Glomerular visceral epithelial cell (primary cell): ENCODE results near the gene TBX2.
"Not testable (repeated sequence)": the region's sequence is repeated elsewhere in the genome, so short reads cannot be mapped to it uniquely, and the experiment has no call there.

Source experiments
- DNase-seq: peaks from one replicate; pipeline ENCODE4 v3.0.0-alpha.2; 2016; ENCODE audit errors: extremely low spot score

TBX2 gene

GRCh38 chr17:61399131-61400065, at the start of gene TBX2:
TSS of gene TBX2 (plus strand) at chr17:61399843. CDS start at chr17:61400177, 334 bp downstream.
- DNase-seq = peak; percentile 82

DNA sequence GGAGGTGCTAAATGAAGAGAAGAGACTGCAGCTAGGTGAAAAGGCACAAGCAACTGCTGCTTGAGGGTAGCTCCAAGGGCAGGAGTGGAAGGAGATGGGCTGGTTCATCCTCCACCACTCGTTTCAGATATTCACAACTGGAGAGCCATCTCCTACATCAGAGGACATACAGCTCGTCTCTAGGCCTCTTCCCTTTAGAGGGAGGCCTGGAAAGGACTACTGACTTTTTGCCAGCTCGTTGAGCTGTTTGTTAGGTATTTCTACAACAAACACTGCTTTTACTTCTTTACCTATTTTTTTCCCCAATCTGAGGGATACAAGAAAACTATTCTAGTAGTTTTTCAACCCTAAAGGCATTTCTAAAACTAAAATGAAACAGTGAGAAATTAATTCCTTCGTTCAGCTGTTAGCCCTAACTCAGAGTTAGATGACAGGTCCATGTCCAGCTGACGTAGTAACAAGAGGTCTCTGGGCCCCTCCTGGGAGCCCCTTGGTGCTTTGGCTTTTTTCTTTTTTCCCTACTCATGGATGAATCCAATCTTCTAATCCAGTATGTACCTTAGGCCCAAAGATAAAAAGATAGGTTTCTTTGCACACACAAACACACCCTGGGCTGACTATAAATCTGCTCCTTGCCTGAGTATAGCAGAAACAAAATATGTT, 47.8 kb upstream of the TBX2 start:
- DNase-seq = no peak

GRCh38 chr17:61352408-61352770, 47.3 kb upstream of the TBX2 start:
- no peak for DNase-seq

GRCh38 chr17:61352781-61353491, 46.7 kb upstream of the TBX2 start:
- no peak for DNase-seq

- no peak for DNase-seq
Observed at GRCh38 chr17:61353615-61354014, 46.0 kb upstream of the TBX2 start.

GRCh38 chr17:61354895-61355874, 44.5 kb upstream of the TBX2 start:
- DNase-seq = no peak

DNA sequence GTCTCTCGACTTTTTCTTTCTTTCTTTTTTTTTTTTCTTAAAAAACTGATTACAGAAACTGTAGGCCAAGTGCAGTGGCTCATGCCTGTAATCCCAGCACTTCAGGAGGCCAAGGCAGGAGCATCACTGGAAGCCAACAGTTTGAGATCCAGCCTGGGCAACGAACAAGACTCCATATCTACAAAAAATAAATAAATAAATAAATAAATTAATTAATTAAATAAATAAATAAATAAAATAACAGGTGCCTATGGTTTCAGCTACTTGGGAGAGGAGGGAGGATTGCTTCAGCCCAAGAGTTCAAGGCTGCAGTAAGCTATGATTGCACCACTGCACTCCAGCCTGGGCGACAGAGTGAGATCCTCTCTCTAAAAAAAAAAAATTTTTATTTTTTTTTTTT, 42.6 kb upstream of the TBX2 start:
- DNase-seq = not testable (repeated sequence)

- not testable (repeated sequence) for DNase-seq
Observed at GRCh38 chr17:61359513-61359912, 40.1 kb upstream of the TBX2 start.

- DNase-seq = no peak
Observed at GRCh38 chr17:61360318-61360943, 39.2 kb upstream of the TBX2 start.

DNA sequence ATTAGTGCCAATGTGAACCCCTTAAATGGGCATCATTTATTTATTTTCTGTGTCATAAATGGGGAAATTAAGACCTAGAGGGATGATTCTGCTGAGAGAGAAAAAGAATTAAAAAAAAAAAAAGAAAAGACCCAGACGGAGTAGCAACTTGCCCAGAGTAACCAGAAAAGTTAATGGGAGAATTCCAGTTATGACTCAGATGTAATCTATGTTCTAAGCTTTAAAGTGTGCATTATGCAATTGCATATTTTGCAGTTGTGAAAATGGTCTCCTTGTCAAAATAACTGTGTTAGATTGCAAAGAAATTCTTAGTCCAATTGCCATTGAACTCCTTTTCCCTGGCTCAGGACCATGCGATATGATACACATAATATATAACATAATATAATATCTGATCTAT, 38.6 kb upstream of the TBX2 start:
- DNase-seq = peak; percentile 36

- DNase-seq = no peak
Observed at GRCh38 chr17:61362396-61362795, 37.2 kb upstream of the TBX2 start.

GRCh38 chr17:61362852-61363600, 36.6 kb upstream of the TBX2 start:
- no peak for DNase-seq

- DNase-seq = no peak
Observed at GRCh38 chr17:61363601-61364462, 35.8 kb upstream of the TBX2 start.

DNA sequence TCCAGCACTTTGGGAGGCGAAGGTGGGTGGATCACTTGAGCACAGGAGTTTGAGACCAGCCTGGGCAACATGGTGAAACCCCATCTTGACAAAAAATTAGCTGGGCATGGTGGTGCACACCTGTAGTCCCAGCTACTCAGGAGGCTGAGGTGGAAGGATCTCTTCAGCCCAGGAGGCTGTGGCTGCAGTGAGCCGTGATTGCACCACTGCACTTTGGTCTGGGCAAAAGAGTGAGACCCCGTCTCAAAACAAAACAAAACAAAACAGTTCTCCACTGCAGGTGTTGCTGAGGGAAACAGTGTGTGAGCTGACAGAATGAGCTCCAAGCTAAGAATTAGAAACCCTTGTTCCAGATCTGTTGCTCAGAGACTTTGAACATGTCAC, 35.2 kb upstream of the TBX2 start:
- no peak for DNase-seq

DNA sequence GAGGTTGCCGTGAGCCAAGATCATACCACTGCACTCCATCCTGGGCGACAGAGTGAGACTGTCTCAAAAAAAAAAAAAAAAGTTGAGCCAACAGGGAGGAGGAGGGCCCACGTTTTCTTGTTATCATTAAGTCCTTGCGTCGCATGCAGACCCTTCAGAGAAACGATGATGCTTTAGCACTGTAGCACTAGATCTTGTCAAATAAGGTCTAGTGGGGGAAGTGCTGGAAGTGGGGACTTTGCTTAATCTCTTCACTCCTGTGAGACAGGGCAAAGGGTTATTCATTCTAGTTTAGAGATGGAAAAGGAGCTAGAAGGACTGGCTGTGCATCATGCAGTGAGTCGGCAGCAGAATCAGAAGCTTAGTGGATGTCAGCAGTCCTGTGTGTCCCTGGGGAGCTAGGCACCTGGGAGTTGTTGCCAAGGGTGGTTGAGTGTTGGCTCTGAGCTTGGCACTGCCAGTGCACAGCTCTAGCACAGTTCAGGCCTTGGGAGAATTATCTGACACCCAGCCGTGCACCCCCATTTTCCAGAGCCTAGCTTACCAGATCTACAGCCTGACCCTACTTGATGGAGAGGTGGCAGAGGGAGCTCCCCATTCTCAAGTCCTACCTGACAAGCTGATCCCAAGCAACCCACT, 33.4 kb upstream of the TBX2 start:
- no peak for DNase-seq

GRCh38 chr17:61366715-61367413, 32.8 kb upstream of the TBX2 start:
- DNase-seq = no peak

DNA sequence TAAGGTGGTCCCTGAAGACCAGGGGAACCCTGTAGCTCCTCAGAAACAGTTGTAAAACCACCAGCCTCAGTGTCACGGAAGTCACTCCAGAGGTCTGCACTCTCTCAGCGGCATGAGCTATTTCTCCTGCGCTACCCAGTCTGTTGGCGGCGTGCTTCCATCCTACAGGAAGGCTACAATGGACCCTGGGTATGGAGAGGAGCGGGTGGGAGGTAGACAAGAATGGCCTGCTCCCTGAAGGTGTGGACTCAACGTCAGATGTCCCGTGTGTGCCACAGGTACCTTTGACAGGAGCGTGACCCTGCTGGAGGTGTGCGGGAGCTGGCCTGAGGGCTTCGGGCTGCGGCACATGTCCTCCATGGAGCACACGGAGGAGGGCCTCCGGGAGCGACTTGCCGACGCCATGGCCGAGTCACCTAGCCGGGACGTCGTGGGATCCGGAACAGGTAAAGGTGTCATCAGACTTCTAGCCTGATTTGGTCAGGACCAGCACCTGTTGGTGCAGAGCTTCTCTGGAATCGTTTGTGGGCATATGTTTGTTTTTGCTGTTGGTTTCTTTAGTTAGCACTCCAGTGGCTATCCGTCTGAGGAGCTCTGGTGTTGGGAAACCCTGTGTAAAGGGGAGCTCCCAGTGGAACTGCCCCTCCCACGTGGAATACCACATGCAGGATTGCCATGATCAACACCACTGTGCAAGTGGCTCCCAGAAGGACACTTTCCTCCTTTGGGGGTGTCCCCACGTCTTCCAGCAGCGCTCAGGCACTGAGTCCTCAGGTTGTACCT, 31.4 kb upstream of the TBX2 start:
- no peak for DNase-seq
